HFFc6 (cell line): ENCODE data around the gene RNF115. TPM values are rescaled to one million over a fixed set of nuclear protein-coding genes. Genes with fewer than 3 reads are reported as not detected.
A peak's percentile ranks its signal among the peaks of the same experiment; 100 is the strongest.
"Not testable (repeated sequence)": the region's sequence is repeated elsewhere in the genome, so short reads cannot be mapped to it uniquely, and the experiment has no call there.

ENCODE experiments used
- DNase-seq: peaks from one replicate; pipeline ENCODE4 v3.0.0-alpha.2; 2018
- H3K27ac Mint-ChIP-seq: 2 replicates; pipeline ENCODE4 v1.8.0; 2020; ENCODE audit warnings: mild to moderate bottlenecking, mixed read lengths
- H3K27me3 Mint-ChIP-seq: 2 replicates; pipeline ENCODE4 v1.8.0; 2021; ENCODE audit warnings: mild to moderate bottlenecking, moderate library complexity, mixed read lengths; ENCODE audit not compliant: insufficient read depth
- H3K36me3 Mint-ChIP-seq: 2 replicates; pipeline ENCODE4 v1.8.0; 2021; ENCODE audit warnings: low read depth, mixed read lengths
- H3K4me1 Mint-ChIP-seq: 2 replicates; pipeline ENCODE4 v1.8.0; 2020; ENCODE audit warnings: low read depth, mixed read lengths
- H3K4me3 Mint-ChIP-seq: 2 replicates; pipeline ENCODE4 v1.8.0; 2020; ENCODE audit warnings: mild to moderate bottlenecking, moderate library complexity, mixed read lengths
- H3K9me3 Mint-ChIP-seq: 2 replicates; pipeline ENCODE4 v1.8.0; 2020; ENCODE audit warnings: mild to moderate bottlenecking, mixed read lengths
- total RNA-seq, 6 experiments: library from RNA; stranded (reverse); fragmentation: NEBNext Ultra II Directional; extraction: Animal tissue kit (Norgen Biotek cat#: 25700); gene quantifications; 2 replicates in 1 of 6; 3 replicates in 5 of 6; pipeline ENCODE4 v1.2.3, GENCODE V29; 2021
- TF ChIP-seq, protein P1 (sequence below): fragments of 200-600 bp; sonication (generic); IDR thresholded peaks from 2 replicates; pipeline ENCODE4 v1.5.0; 2021; ENCODE audit warnings: antibody characterized with exemption, mild to moderate bottlenecking

Gene RNF115
- total RNA-seq, 6 experiments from 2014 or later, result 14.0 to 23.0 (median 21.2) TPM

DNA sequence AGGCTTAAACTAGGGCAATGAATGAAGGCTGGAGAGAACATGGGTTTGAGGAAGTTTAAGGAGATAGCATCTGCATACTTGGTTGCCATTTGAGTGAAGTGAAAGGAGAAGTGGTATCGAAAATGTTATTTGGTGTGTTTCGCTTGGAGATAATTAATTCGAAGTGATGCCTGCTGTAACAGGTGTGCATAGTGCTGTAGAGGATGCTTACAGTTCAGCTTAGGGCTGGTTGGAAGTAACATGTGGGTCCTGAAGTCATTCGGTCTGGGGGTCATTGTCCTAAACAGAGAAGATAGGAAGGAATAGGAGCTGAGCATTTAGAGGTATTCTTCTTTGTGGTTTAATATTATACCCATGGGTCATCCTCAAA is 21.2 kb upstream of the RNF115 start:
- DNase-seq, result no peak
- no peak overlapping the region for H3K27ac Mint-ChIP-seq
- H3K36me3 Mint-ChIP-seq, result peaks cover 16% of the 10 kb centered on the region; the same call in 1 of the 2 replicates
- TF ChIP-seq, protein P1, sequence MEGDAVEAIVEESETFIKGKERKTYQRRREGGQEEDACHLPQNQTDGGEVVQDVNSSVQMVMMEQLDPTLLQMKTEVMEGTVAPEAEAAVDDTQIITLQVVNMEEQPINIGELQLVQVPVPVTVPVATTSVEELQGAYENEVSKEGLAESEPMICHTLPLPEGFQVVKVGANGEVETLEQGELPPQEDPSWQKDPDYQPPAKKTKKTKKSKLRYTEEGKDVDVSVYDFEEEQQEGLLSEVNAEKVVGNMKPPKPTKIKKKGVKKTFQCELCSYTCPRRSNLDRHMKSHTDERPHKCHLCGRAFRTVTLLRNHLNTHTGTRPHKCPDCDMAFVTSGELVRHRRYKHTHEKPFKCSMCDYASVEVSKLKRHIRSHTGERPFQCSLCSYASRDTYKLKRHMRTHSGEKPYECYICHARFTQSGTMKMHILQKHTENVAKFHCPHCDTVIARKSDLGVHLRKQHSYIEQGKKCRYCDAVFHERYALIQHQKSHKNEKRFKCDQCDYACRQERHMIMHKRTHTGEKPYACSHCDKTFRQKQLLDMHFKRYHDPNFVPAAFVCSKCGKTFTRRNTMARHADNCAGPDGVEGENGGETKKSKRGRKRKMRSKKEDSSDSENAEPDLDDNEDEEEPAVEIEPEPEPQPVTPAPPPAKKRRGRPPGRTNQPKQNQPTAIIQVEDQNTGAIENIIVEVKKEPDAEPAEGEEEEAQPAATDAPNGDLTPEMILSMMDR, result no peak
- peaks cover 22% of the 10 kb centered on the region for H3K4me1 Mint-ChIP-seq
- H3K9me3 Mint-ChIP-seq, result no peaks in the 10 kb centered on the region
- H3K27me3 Mint-ChIP-seq, result peaks cover 4% of the 10 kb centered on the region; the same call in 1 of the 2 replicates
- no peak overlapping the region for H3K4me3 Mint-ChIP-seq

DNA sequence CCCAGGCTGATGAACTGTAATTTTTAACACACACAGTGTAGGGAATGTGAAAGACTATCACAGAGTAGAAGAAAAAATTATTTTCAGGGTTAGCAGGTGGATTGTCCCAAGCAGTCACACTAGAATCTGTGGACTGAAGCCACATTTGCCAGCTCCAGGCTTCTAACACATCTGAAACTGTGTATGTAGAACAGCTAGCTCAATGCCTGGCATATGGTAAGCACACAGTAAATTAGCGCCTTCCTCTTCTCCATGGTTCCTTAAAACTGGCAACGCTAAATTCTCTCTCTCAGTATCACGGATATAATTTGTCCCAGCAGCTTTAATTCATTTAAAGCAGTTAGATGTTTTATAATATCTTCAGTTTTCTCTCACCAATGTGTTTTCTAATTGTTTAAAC is 19.1 kb upstream of the RNF115 start:
- H3K4me3 Mint-ChIP-seq, result no peak overlapping the region
- H3K9me3 Mint-ChIP-seq, result no peaks in the 10 kb centered on the region
- peaks cover 4% of the 10 kb centered on the region; the same call in 1 of the 2 replicates for H3K27me3 Mint-ChIP-seq
- no peak for DNase-seq
- no peak overlapping the region for H3K27ac Mint-ChIP-seq
- peaks cover 7% of the 10 kb centered on the region for H3K4me1 Mint-ChIP-seq
- 0 out of 2 replicates have a peak, but pooled peaks cover 12% of the 10 kb centered on the region for H3K36me3 Mint-ChIP-seq
- TF ChIP-seq, protein P1, result no peak

GRCh38 chr1:145837656-145838055 is 13.8 kb upstream of the RNF115 start:
- TF ChIP-seq, protein P1, result no peak
- Mint-ChIP-seq H3K4me3 (no peak overlapping the region), H3K27me3 (no peaks in the 10 kb centered on the region; the same call in 1 of the 2 replicates), H3K27ac (no peak overlapping the region), H3K4me1 (no peaks in the 10 kb centered on the region), H3K9me3 (no peaks in the 10 kb centered on the region), H3K36me3 (peaks cover 23% of the 10 kb centered on the region)
- DNase-seq, result no peak

- H3K4me3 Mint-ChIP-seq, H3K27ac Mint-ChIP-seq, DNase-seq, H3K27me3 Mint-ChIP-seq, H3K9me3 Mint-ChIP-seq: not testable (repeated sequence)
- Mint-ChIP-seq H3K36me3 (peaks cover 59% of the 10 kb centered on the region), H3K4me1 (peaks cover 23% of the 10 kb centered on the region)
These were observed 6.9 kb upstream of the RNF115 start for GRCh38 chr1:145830810-145831209.

- Mint-ChIP-seq H3K4me3 (no peak overlapping the region), H3K9me3 (no peaks in the 10 kb centered on the region)
- DNase-seq, result no peak
These were observed 4.6 kb upstream of the RNF115 start for GRCh38 chr1:145828367-145829026.

GRCh38 chr1:145827966-145828365 is 4.1 kb upstream of the RNF115 start:
- DNase-seq, result no peak
- TF ChIP-seq, protein P1, result no peak
- Mint-ChIP-seq H3K27me3 (peaks cover 5% of the 10 kb centered on the region; the same call in 1 of the 2 replicates), H3K27ac (peak overlapping the region; percentile 67), H3K9me3 (no peaks in the 10 kb centered on the region), H3K36me3 (peaks cover 62% of the 10 kb centered on the region), H3K4me3 (peak overlapping the region; percentile 11; the same call in 1 of the 2 replicates), H3K4me1 (peaks cover 30% of the 10 kb centered on the region)

More at GRCh38 chr1:145828367-145829026, 4.6 kb upstream of the RNF115 start:
- TF ChIP-seq, protein P1, result no peak
- peaks cover 30% of the 10 kb centered on the region for H3K4me1 Mint-ChIP-seq
- H3K27me3 Mint-ChIP-seq, result peaks cover 5% of the 10 kb centered on the region; the same call in 1 of the 2 replicates
- peaks cover 67% of the 10 kb centered on the region for H3K36me3 Mint-ChIP-seq
- peak overlapping the region; percentile 67 for H3K27ac Mint-ChIP-seq
